Osteocyte (in vitro differentiated cells): ENCODE results near the gene AMD1. TPM values are rescaled to one million over a fixed set of nuclear protein-coding genes. Genes with fewer than 3 reads are reported as not detected.

Source experiments
- DNase-seq: peaks from one replicate; pipeline ENCODE4 v3.0.0; 2021; ENCODE audit warnings: mixed read lengths; ENCODE audit not compliant: unreplicated experiment; ENCODE audit errors: extremely low spot score
- H3K27ac Mint-ChIP-seq: one replicate; pipeline ENCODE4 v1.8.0; 2021; ENCODE audit warnings: mild to moderate bottlenecking, mixed read lengths; ENCODE audit not compliant: unreplicated experiment
- H3K27me3 Mint-ChIP-seq: one replicate; pipeline ENCODE4 v1.8.0; 2021; ENCODE audit warnings: mixed read lengths; ENCODE audit not compliant: unreplicated experiment
- H3K36me3 Mint-ChIP-seq: one replicate; pipeline ENCODE4 v1.8.0; 2021; ENCODE audit warnings: mixed read lengths; ENCODE audit not compliant: unreplicated experiment
- H3K4me1 Mint-ChIP-seq: one replicate; pipeline ENCODE4 v1.8.0; 2021; ENCODE audit warnings: mixed read lengths; ENCODE audit not compliant: unreplicated experiment
- H3K4me3 Mint-ChIP-seq: one replicate; pipeline ENCODE4 v1.8.0; 2021; ENCODE audit warnings: mild to moderate bottlenecking, moderate library complexity, mixed read lengths; ENCODE audit not compliant: unreplicated experiment
- H3K9me3 Mint-ChIP-seq: one replicate; pipeline ENCODE4 v1.8.0; 2021; ENCODE audit warnings: mixed read lengths; ENCODE audit not compliant: unreplicated experiment
- long read RNA-seq: library from polyadenylated mRNA; unstranded; transcript quantifications from one replicate; pipeline ENCODE4 v2.0.0, GENCODE V29; 2021
- total RNA-seq: library from RNA; stranded (reverse); gene quantifications from 2 replicates; pipeline ENCODE4 v1.2.1, GENCODE V29; 2021
- TF ChIP-seq, protein P1 (sequence below): fragments of 200-600 bp; sonication (generic); IDR thresholded peaks from 2 replicates; pipeline ENCODE4 v1.5.0; 2021; ENCODE audit warnings: antibody characterized with exemption, mild to moderate bottlenecking, moderate library complexity

The AMD1 gene
- 34.0 and 38.7 TPM in 2 replicates for total RNA-seq
- long read RNA-seq, transcript AMD1-205 (6 exons, 3,121 nt) = minor isoform, 5 of 297 reads
- long read RNA-seq, transcript AMD1-202 (8 exons, 1,605 nt) = minor isoform, 8 of 297 reads
- long read RNA-seq, transcript AMD1-204 (9 exons, 3,438 nt) = major isoform, 259 of 297 reads
- long read RNA-seq, partial matches to known transcripts = 12 of 297 reads
- long read RNA-seq, other reads (novel, unspliced or antisense) = 10 of 297 reads

GRCh38 chr6:110873981-110874879 is at the start of gene AMD1:
Gene AMD1, plus strand, starts transcription at chr6:110874785. Its CDS starts 321 bp downstream, at chr6:110875106.
- Mint-ChIP-seq H3K36me3 (no peaks in the 10 kb centered on the region), H3K4me1 (peaks cover 33% of the 10 kb centered on the region), H3K27me3 (no peaks in the 10 kb centered on the region), H3K9me3 (no peaks in the 10 kb centered on the region), H3K27ac (peak within 1 kb of the TSS; percentile 98), H3K4me3 (peak within 1 kb of the TSS; percentile 98)
- TF ChIP-seq, protein P1, sequence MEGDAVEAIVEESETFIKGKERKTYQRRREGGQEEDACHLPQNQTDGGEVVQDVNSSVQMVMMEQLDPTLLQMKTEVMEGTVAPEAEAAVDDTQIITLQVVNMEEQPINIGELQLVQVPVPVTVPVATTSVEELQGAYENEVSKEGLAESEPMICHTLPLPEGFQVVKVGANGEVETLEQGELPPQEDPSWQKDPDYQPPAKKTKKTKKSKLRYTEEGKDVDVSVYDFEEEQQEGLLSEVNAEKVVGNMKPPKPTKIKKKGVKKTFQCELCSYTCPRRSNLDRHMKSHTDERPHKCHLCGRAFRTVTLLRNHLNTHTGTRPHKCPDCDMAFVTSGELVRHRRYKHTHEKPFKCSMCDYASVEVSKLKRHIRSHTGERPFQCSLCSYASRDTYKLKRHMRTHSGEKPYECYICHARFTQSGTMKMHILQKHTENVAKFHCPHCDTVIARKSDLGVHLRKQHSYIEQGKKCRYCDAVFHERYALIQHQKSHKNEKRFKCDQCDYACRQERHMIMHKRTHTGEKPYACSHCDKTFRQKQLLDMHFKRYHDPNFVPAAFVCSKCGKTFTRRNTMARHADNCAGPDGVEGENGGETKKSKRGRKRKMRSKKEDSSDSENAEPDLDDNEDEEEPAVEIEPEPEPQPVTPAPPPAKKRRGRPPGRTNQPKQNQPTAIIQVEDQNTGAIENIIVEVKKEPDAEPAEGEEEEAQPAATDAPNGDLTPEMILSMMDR = no peak
- DNase-seq = peak; percentile 99

DNA sequence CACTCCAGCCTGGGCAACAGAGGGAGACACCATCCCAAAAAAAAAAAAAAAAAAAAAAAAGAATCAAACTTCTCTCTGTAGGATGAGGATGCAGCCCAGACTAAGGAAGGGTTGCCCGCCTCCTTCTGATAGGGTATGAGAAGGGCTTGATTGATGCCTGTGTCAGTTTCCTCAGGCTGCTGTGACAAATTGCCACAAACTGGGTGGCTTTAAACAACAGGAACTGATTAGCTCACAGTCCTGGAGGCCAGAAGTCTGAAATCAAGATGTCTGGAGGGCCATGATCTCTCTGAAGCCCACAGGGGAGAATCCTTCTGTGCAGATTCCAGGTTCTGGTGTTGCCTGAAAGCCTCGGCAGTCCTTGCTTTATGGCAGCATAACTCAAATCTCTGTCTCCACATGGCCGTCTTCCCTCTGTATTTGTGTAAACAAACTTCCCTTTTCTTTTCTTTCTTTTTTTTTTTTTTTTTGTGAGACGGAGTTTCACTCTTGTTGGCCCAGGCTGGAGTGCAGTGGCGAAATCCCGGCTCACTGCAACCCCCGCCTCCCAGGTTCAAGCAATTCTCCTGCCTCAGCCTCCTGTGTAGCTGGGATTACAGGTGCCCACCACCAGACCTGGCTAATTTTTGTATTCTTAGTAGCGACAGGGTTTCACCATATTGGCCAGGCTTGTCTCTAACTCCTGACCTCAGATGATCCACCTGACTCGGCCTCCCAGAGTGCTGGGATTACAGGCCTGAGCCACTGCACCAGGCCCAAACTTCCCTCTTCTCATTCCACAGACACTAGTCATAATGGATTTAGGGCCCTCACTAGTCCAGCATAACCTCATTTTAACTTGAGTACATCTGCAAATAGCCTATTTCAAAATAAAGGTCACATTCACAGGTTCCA is 48.1 kb upstream of the AMD1 start:
- Mint-ChIP-seq H3K9me3 (no peaks in the 10 kb centered on the region), H3K36me3 (no peaks in the 10 kb centered on the region), H3K27ac (no peak overlapping the region), H3K4me3 (no peak overlapping the region), H3K4me1 (no peaks in the 10 kb centered on the region), H3K27me3 (no peaks in the 10 kb centered on the region)
- TF ChIP-seq, protein P1 = no peak
- DNase-seq = no peak

GRCh38 chr6:110828396-110828795 is 46.2 kb upstream of the AMD1 start:
- Mint-ChIP-seq H3K4me1 (no peaks in the 10 kb centered on the region), H3K27ac (no peak overlapping the region), H3K9me3 (no peaks in the 10 kb centered on the region), H3K36me3 (peaks cover 2% of the 10 kb centered on the region), H3K27me3 (no peaks in the 10 kb centered on the region), H3K4me3 (no peak overlapping the region)
- TF ChIP-seq, protein P1 = no peak
- no peak for DNase-seq

GRCh38 chr6:110831405-110831804 is 43.2 kb upstream of the AMD1 start:
- Mint-ChIP-seq H3K4me3 (no peak overlapping the region), H3K27ac (no peak overlapping the region), H3K4me1 (no peaks in the 10 kb centered on the region), H3K27me3 (no peaks in the 10 kb centered on the region), H3K36me3 (peaks cover 2% of the 10 kb centered on the region), H3K9me3 (no peaks in the 10 kb centered on the region)
- TF ChIP-seq, protein P1 = no peak
- DNase-seq = peak; percentile 23
